GM12872 (cell line): Measurements from ENCODE around the gene OMA1.

Experiments used
- CTCF ChIP-seq: IDR thresholded peaks from 3 replicates; pipeline ENCODE4 v1.5.1; 2011; ENCODE audit warnings: low read depth, mild to moderate bottlenecking, low read length, moderate library complexity; ENCODE audit not compliant: insufficient read depth

OMA1 gene

GRCh38 chr1:58505286-58505685 lies 41.2 kb downstream of the OMA1 start:
- TF ChIP-seq CTCF = no peak

- no peak for TF ChIP-seq CTCF
Observed at GRCh38 chr1:58502519-58502918, 44.0 kb downstream of the OMA1 start.

GRCh38 chr1:58500043-58500442 lies 46.5 kb downstream of the OMA1 start:
- TF ChIP-seq CTCF = no peak

GRCh38 chr1:58497499-58497898 lies 49.0 kb downstream of the OMA1 start:
- TF ChIP-seq CTCF = no peak

GRCh38 chr1:58496042-58496441 lies 50.5 kb downstream of the OMA1 start:
- TF ChIP-seq CTCF = no peak

- TF ChIP-seq CTCF = no peak
Observed at GRCh38 chr1:58487002-58487401, 59.5 kb downstream of the OMA1 start.

- no peak for TF ChIP-seq CTCF
Observed at GRCh38 chr1:58481962-58482361, 64.6 kb downstream of the OMA1 start.

- no peak for TF ChIP-seq CTCF
Observed at GRCh38 chr1:58480191-58480590, 66.3 kb downstream of the OMA1 start.
